SK-N-MC (cell line): ENCODE results near the gene CARD11.

Experiments used
- EZH2 ChIP-seq: fragments of 200-600 bp; sonication (generic); IDR thresholded peaks from one replicate; pipeline ENCODE4 v1.6.1; 2017; ENCODE audit warnings: antibody characterized with exemption
- POLR2AphosphoS5 ChIP-seq: IDR thresholded peaks from 2 replicates; pipeline ENCODE4 v1.6.1; 2012; ENCODE audit warnings: mild to moderate bottlenecking, low read depth, low read length, borderline replicate concordance

DNA sequence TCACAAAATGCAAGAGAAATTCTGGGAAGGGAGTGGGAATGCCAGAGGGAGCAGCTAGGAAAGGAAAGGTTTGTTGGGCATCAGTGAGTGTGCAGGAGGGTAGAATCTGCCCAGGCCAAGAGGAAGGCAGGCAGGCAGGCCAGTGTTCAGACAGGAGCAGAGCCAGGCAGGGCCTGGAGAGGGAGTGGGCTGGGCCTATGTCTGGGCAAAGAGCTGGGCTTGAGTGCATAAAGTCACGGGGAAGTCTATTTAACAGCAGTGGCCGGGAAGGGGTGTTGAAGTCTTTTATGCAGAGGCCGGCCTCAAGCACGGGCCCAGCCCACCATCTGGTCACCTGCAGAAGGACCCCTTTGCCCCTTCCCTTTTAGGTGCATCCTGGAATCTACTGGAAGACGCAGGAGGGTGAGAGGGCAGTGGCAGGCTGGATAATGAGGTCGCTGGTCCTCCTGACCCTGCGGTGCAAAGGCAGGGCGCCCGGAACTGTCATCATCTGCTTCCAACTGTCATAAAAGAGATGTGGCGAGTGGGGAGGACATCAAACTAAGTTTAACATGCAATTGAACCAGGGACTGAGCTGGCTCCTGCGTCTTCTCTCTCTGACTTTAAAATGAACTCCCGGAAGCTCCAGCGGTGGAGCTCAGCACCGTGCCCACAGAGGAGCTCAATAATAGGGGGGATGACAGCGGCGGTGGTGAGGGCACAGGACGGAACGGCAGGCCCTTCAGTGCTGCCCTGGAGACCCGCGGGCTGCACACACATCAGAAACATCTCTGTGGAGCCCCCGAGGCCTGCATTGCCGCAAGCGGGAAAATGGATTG is 29.5 kb downstream of the CARD11 start:
- no peak for TF ChIP-seq EZH2
- no peak for TF ChIP-seq POLR2AphosphoS5
